PC-9 (cell line): ENCODE measurements around the gene IL5RA.

Experiments
- EZH2 ChIP-seq: fragments of 200-600 bp; sonication (generic); IDR thresholded peaks from 2 replicates; pipeline ENCODE4 v1.8.0; 2017; ENCODE audit warnings: antibody characterized with exemption, low read depth
- TF ChIP-seq, protein P1 (sequence below): fragments of 200-600 bp; sonication (generic); conservative IDR thresholded peaks from 2 replicates; pipeline ENCODE4 v1.6.1; 2017; ENCODE audit warnings: mixed run types, antibody characterized with exemption, mild to moderate bottlenecking, moderate library complexity

DNA sequence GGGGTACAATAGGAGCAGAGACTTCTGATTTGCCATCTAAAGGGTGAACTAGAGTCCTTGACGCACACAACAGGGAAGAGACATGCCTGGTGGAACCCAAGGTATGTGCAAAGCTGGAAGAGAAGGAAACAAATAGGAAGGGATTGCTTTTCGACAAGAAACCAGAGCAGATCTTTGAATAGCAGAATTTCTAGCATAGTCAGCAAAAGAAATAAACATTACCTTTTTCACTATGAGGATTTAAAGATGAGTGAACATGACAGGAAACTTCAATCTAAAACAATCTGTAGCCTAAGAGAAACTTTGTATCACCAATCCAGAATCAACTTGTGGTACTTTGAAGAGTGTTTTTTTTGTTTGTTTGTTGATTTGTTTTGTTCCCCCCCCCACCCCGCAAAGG lies 4.9 kb downstream of the IL5RA start:
- TF ChIP-seq, protein P1, sequence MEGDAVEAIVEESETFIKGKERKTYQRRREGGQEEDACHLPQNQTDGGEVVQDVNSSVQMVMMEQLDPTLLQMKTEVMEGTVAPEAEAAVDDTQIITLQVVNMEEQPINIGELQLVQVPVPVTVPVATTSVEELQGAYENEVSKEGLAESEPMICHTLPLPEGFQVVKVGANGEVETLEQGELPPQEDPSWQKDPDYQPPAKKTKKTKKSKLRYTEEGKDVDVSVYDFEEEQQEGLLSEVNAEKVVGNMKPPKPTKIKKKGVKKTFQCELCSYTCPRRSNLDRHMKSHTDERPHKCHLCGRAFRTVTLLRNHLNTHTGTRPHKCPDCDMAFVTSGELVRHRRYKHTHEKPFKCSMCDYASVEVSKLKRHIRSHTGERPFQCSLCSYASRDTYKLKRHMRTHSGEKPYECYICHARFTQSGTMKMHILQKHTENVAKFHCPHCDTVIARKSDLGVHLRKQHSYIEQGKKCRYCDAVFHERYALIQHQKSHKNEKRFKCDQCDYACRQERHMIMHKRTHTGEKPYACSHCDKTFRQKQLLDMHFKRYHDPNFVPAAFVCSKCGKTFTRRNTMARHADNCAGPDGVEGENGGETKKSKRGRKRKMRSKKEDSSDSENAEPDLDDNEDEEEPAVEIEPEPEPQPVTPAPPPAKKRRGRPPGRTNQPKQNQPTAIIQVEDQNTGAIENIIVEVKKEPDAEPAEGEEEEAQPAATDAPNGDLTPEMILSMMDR = no peak
- TF ChIP-seq EZH2 = no peak
